Brain pericyte (primary cell): ENCODE data around the gene DIPK2A.

ENCODE experiments used
- DNase-seq: peaks from one replicate; pipeline ENCODE4 v3.0.0-alpha.2; 2012; ENCODE audit warnings: low read depth, low spot score

DIPK2A gene

DNA sequence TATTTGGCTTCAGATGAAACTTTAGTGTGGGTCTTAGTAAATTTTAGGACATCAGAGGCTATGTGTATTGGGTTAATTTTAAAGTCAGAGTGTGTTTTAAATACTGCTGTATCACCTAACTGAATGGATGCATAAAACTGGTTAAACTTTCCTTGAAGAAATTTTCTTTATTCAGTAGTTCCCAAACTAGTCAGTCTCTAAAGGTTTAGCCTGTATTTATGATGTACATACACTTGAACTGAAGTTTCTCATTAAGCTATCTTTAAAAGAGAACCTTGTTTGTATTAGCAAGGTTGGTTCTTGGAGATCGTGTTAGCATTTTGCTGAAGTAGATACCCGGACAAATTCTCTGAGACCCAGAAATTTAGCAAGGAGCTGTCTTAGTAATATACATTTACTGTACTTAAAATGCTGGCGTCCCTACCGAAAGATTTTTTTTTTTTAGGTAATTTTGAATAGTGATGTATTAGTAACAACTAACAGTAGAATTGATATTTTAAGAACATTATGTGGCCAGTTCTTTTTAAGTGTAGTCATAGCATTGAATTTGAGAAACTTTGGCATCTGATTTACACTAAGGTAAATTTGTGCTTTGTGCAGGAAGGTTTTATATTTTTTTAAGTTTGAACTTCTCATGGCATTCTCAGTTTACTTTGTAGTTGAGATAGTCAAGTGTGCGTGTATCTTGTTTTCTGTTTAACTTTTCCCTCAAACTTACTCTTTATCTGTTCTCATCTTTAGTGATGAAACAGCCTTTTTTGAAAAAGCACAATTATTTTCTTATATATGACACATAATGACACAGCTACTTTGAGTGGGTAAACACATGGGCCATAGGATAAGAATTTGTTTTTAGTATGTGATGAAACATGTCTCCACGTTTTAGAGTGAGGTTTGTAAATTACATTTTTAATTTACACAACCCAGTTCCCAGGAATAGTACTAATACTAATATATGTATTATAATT is 2.9 kb downstream of the DIPK2A start:
- no peak for DNase-seq

DNA sequence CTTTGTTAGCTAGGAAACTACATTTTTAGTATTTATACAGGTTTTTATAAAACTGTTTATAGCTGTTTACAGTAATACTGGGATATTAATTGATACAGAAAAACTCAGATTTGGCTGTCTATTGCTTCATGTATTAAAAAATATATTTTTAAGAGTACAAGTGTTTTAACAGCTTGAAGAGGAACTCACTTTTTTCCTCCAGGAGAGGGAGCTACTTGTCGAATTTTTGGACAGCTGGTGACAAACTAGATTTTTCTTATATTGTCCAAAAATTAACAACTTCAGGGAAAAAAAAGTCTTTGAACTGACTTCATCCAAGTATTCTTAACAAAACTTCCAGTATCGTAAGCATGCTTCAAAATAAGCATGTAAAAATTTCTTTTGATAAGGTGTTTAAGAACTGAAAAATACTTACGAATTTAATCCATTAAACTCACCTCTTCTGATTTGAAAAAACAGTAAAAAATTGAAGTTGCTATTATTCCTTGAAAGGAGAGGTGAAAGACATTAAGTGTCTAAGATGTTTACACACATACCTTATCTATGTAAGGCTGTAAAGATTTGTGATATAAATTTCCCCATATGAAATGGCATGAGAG is 4.0 kb downstream of the DIPK2A start:
- DNase-seq: no peak

DNA sequence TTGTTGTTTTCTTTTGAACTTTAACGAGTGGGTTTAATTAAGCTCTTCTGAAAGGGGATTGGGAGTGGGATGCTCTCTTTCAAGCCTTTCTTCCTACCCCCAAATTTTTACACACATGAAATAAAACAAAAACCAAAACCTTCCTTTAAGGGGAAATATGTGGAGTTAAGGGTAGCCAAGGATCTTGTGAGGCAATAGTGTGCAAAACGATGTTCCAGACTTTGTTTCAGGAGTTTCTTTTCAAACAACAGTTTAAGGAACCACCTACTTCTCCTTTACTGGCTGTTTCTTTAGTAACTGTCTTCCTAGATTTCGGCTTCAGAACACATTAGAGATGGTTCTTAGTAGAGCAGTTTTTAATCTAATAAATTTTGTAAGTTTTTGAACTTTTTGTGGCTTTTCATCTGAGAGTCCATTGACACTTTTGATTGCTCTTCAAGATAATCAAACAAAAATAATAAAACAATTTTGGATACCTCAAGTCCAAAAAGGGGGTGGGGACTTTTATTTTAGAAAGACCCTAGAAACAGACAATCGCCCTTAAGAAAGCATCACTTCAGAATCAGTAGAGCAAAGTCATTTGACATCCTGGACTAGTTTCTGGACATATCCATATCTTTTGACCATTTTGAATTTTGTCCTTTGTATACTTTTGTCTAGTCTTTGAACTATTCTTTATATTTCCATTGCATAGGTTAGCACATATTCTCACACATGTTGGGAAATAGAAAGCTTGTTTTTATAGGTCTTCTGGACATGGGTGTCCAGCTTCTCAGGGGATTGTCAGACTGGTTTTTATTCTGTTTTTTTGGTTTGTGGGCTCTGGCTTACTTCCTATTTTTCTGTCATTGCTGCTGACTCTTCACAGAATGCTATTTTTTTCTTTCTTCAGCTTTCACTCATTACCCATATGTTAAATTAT is 6.0 kb downstream of the DIPK2A start:
- no peak for DNase-seq

DNA sequence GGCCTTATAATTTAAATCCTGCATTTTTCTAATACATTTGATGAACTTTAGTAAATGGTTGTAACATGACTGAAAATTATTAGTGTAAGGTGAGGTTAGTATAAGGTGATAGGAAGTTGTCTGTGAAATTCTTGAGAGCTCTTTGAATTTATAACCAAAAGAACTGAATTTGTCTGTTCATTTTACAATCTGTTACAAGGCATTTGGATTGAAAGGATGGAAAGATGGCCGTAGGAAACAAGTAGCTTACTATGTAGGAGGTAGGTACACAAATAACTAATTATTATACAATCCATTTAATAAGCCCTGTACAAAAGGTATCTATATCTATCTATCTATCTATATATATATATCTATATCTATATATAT is 6.6 kb downstream of the DIPK2A start:
- no peak for DNase-seq

DNA sequence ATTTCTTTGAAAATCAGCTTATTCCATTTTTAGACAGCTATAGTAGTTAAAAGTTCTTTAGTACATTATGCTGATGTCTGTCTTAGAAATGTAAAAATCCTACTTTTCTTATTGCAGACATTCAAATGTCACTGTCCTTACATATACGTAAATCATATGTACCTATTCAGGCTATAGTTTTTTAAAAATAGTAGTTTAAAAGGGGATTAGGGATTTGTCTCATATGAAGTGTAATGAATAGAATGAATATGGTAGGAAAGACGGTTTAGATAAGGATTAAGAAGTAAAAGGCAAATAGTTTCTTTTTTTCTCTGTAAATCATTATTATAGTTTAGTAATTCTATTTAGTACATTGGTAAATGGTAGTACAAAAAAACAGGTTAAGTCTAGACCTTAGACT is 7.4 kb downstream of the DIPK2A start:
- no peak for DNase-seq

DNA sequence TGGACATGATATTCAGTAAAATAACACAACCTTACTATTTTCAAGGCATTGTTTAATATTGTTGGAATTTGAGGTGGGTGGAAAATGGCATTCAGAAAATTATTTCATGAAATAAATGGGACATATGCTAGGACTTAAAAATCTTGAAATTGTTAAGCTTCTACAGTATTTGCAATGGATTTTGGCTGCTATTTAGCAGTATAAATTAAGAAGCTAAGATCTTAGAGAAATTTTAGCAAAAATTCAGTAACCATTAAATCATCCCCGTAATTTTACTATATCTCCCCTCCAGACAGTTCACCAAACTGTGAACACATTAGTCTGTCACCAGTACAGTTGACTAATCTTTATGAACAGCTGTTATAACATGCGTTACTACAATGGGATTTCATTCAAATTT is 8.2 kb downstream of the DIPK2A start:
- DNase-seq: no peak

DNA sequence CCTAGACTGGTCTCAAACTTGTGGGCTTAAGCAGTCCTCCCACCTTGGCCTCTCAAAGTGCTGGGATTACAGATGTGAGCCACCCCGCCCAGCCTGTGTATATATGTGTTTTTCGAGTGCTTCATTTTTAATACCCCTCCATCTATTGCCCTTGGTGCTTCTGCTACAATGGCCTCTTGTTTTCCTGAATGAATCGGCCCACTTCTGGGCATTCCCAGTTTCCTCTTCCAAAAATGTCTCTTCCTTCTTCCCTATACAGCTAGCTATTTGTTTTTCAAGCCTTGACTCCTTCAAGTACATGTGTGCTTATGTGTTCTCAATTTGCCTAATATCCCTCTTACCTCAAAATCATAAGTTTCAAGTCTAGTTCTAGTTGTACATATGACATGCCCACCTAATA is 16.7 kb downstream of the DIPK2A start:
- no peak for DNase-seq

DNA sequence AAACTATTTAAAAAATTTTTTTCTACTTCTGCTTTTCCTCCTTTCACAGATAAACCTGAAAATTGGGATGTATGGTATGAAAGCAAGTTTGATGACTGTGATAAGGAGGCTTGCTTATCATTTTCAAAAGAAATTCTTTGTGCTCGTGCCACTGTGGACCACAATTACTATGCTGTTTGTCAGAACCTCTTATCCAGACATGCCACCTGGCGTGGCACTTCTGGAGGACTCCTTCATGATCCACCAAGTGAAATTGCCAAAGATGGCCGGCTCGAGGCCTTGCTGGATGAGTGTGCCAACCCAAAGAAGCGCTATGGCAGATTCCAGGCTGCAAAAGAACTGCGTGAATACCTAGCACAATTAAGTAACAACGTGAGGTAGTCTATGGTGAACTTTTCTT is 17.8 kb downstream of the DIPK2A start:
- no peak for DNase-seq

DNA sequence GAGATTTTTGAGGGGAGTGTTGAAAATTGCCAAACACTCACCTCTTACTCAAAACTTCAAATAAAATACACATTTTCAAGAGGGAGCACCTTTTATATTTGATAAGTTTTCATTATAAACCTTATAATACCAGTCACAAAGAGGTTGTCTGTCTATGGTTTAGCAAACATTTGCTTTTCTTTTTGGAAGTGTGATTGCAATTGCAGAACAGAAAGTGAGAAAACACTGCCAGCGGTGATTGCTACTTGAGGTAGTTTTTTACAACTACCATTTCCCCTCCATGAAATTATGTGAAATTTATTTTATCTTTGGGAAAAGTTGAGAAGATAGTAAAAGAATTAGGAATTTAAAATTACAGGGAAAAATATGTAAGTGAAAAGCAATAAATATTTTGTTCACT is 20.1 kb downstream of the DIPK2A start:
- DNase-seq: no peak

DNA sequence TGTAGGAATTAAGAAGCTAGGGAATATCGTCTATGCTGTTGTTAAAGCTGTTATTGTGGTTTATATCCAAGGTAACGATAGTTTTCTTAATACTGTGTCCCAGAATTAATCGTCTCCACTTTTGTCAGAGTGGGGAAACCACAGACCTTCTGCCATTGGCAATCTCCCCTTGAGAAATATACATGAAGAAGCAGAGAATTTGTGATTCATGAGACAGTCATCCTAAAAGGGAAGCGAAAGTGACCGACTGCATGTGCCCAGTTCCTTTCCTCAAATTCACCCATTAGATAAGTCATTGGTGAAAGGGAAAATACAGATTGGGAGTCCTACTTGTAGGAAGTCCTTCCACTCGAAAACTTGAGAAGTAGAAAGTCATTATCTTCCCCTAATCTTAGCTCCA is 26.6 kb downstream of the DIPK2A start:
- no peak for DNase-seq

DNA sequence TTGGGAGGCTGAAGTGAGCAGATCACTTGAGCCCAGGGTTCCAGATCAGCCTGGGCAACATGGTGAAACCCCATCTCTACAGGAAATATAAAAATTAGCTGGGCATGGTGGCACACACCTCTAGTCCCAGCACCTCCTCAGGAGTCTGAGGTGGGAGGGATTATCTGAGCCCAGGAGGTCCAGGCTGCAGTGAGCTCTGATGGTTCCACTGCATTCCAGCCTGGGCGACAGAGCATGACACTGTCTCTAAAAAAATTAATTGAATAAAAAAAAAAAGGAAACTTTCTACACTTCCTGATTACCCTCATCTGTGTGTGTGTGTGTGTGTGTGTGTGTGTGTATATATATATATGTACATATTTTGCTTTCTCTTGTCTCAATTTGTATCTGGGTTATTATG is 31.4 kb downstream of the DIPK2A start:
- DNase-seq: no peak

DNA sequence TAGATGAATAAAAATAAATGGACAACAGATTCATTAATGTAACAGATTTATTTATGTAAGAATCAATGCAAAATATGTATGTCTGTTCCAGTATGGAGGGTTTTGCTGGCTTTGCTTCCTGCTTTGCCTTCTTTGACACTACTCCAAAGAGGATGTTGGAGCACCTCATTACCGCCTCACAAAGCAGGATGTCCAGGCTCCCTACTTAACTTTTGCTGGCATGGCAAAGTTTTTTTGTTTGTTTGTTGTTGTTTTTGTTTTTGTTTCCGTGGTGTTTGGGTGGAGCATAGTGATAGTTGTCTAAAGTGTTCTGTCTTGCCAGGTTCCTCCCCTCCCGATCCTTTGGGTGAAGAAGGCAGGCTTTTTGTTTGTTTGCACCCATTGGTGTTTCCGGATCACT is 38.7 kb downstream of the DIPK2A start:
- DNase-seq: no peak

DNA sequence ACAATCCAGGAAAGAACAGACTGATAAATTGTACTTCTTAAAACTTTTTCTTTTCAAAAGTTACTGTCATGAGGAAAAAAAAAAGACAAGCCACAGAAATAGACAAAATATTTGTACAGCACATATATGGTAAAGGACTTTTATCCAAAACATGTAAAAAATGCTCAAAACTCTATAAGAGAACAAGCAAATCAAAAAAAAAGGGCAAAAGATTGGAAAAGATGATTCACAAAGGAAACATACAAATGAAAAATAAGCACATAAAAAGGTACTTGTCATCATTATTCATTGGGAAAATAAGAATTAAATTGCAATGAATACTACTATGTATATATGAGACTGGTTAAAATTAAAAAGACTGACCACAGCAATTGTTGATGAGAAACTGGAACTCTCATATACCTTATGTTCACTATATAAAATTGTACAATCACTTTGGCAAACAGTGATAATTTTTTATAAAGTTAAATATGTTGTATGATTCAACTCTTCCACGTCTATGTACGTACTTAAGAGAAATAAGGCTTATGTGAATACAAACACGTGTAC is 39.7 kb downstream of the DIPK2A start:
- DNase-seq: no peak

DNA sequence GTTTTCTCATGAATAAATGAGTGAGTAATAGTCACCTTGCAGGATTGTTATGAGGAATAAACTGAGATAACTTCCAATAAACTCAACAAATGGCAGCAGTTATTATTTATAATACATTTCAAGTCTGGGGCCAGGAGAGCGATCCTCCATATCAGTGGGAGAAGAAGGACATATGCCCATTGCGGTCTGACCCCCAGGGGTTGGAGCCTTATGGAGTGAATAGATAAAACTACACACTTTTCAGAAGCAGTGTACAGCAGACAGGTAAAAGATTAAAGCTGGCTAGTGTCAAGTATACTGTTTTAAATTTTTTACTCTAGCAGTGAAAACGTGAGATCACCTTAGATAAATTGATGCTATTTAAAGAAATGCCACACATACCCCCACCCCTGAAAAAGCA is 43.5 kb downstream of the DIPK2A start:
- DNase-seq: no peak

DNA sequence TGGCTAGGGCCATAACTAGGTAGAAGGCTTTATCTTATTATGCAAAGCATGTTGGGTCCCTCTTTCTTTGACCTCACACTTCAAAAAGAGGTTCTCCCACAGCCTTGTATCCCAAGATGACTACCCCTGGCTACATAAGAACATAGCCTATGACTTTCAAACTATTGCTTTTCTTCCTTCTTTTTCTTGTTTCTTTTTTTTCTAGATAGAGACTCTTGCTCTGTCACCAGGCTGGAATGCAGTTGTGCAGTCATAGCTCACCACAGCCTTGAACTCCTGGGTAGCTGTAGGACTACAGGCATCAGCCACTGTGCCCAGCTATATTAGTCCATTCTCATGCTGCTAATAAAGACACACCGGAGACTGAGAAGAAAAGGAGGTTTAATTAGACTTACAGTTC is 47.2 kb downstream of the DIPK2A start:
- peak; percentile 21 for DNase-seq
